Pancreas (tissue), 10 donors: ENCODE data around the gene PRKCA. TPM values are rescaled to one million over a fixed set of nuclear protein-coding genes. Genes with fewer than 3 reads are reported as not detected.

Experiments
- ATAC-seq, 4 donors: fragments of 200-7000 bp; cut with Tn5 transposase; one replicate each; pipeline versions ENCODE4 v1.8.0 to v1.9.1; 2020; ENCODE audit warnings: mild to moderate bottlenecking in 4 of 4, moderate library complexity in 4 of 4
- DNase-seq, 6 donors: peaks; one replicate each; pipeline ENCODE4 v3.0.0-alpha.2; 2020
- FAIRE-seq: peaks from 2 replicates; lab custom pipeline; 2012; peaks lifted over from hg19 to GRCh38; lab: Jason Lieb, UNC
- H3K27ac ChIP-seq, 4 donors: fragments of 200-600 bp; sonication (generic); 1 replicate in 3 of 4; 2 replicates in 1 of 4; pipeline versions ENCODE4 v1.5.0 to v1.8.0; 2020
- H3K27me3 ChIP-seq, 4 donors: fragments of 200-600 bp; one replicate each; pipeline ENCODE4 v1.8.0; 2021
- H3K36me3 ChIP-seq, 3 donors: fragments of 200-600 bp; sonication (generic) in 1 of 3; one replicate each; pipeline versions ENCODE4 v1.5.0 to v1.8.0; 2020 to 2021
- H3K4me1 ChIP-seq, 3 donors: fragments of 200-600 bp; one replicate each; pipeline ENCODE4 v1.8.0; 2021
- H3K4me3 ChIP-seq, 4 donors: fragments of 200-600 bp; sonication (generic) in 2 of 4; one replicate each; pipeline versions ENCODE4 v1.5.0 to v1.8.0; 2020 to 2021
- H3K9me3 ChIP-seq, 4 donors: fragments of 200-600 bp; one replicate each; pipeline ENCODE4 v1.8.0; 2021
- WGBS, 2 donors: extraction: QIAGEN DNeasy Blood & Tissue Kit; methylation state at CpG; one replicate each; pipeline ENCODE4 v1.1.7; 2013; 5-methylcytosine and 5-hydroxymethylcytosine counted together
- intact Hi-C, 3 donors: fragments of 100-400 bp; cut with DNase I; formaldehyde crosslinking; loops; one replicate each; pipeline versions ENCODE4 v1.11.1 to v1.14.2; 2022
- polyA plus RNA-seq, 2 donors: library from polyadenylated mRNA; stranded (reverse); fragments of 200-250 nt; gene quantifications; one replicate each; pipeline ENCODE4 v1.2.3, GENCODE V29; 2013
- total RNA-seq, 6 donors: library from RNA; stranded (reverse); fragmentation: NEBNext Ultra II Directional in 4 of 6; extraction: Animal tissue kit (Norgen Biotek cat#: 25700) in 4 of 6; gene quantifications; one replicate each; pipeline versions ENCODE4 v1.2.1 to v1.2.4, GENCODE V29; 2021 to 2023
- TF ChIP-seq, protein P1 (sequence below), 4 donors: fragments of 200-600 bp; sonication (generic) in 3 of 4; IDR thresholded peaks; one replicate each; pipeline versions ENCODE4 v1.5.0 to v1.8.0; 2021; ENCODE audit warnings: antibody characterized with exemption in 4 of 4
- donor health status: healthy with polysubstance abuse.
- donor health status: DM: no; HTN: no; CAD: no; lungs with moderate emphysema.
- donor health status: DM: no; HTN: no; CAD: no.
- donor health status: control.
- donor health status: control.
- donor health status: Bipolar disorder and iron deficiency.
- donor health status: DM: yes; HTN: yes; CAD: no.
- donor health status: DM: no; HTN: no; CAD: no.
- donor health status: DM: no; HTN: no; CAD: no.
- donor health status: DM: yes; HTN: yes; CAD: no.

Gene PRKCA
- total and polyA plus RNA-seq, 8 donors = 3.5 to 22.3 (median 10.2) TPM

DNA sequence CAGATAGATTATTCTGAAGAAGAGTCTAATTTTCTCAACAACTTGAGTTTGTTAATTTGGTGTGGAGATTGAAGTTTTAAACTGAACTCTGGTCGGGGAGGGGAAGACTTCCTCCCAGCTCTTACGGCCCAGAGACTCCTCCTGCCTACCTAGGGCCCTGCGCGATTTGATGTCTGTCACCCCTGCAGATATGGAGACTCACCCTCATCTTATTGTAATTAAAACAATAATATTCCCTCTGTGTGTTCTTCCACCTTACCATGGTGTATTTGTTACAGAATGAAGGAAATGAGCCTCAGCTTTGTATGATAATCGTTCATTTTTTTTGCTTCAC is 348.1 kb downstream of the PRKCA start:
- no peak overlapping the region for H3K4me3 ChIP-seq
- no peaks in the 10 kb centered on the region for H3K9me3 ChIP-seq
- DNase-seq (no peak), ATAC-seq (no peak), FAIRE-seq (no peak)
- no peaks in the 10 kb centered on the region for H3K27me3 ChIP-seq
- no peaks in the 10 kb centered on the region for H3K36me3 ChIP-seq
- no peak overlapping the region for H3K27ac ChIP-seq
- no peaks in the 10 kb centered on the region for H3K4me1 ChIP-seq
- intact Hi-C loops = no loop called here
- 58 to 69% methylated on average over 5 of the region's 5 CpGs for WGBS, 2 donors
- TF ChIP-seq, protein P1, sequence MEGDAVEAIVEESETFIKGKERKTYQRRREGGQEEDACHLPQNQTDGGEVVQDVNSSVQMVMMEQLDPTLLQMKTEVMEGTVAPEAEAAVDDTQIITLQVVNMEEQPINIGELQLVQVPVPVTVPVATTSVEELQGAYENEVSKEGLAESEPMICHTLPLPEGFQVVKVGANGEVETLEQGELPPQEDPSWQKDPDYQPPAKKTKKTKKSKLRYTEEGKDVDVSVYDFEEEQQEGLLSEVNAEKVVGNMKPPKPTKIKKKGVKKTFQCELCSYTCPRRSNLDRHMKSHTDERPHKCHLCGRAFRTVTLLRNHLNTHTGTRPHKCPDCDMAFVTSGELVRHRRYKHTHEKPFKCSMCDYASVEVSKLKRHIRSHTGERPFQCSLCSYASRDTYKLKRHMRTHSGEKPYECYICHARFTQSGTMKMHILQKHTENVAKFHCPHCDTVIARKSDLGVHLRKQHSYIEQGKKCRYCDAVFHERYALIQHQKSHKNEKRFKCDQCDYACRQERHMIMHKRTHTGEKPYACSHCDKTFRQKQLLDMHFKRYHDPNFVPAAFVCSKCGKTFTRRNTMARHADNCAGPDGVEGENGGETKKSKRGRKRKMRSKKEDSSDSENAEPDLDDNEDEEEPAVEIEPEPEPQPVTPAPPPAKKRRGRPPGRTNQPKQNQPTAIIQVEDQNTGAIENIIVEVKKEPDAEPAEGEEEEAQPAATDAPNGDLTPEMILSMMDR (IDR thresholded peaks at IDR 0.05) = no peak

- TF ChIP-seq, protein P1 (IDR thresholded peaks at IDR 0.05) = no peak
- 88 to 91% methylated on average over 6 of the region's 6 CpGs for WGBS, 2 donors
- no peak for FAIRE-seq
- no peaks in the 10 kb centered on the region for H3K27me3 ChIP-seq
- no peak for DNase-seq
- H3K4me3 ChIP-seq = no peak overlapping the region
- H3K4me1 ChIP-seq = no peaks in the 10 kb centered on the region
- H3K36me3 ChIP-seq = no peaks in the 10 kb centered on the region
- no peak for ATAC-seq
- no peak overlapping the region for H3K27ac ChIP-seq
- intact Hi-C loops = no loop called here
- H3K9me3 ChIP-seq = no peaks in the 10 kb centered on the region
Observed at GRCh38 chr17:66652840-66653507, 350.6 kb downstream of the PRKCA start.

DNA sequence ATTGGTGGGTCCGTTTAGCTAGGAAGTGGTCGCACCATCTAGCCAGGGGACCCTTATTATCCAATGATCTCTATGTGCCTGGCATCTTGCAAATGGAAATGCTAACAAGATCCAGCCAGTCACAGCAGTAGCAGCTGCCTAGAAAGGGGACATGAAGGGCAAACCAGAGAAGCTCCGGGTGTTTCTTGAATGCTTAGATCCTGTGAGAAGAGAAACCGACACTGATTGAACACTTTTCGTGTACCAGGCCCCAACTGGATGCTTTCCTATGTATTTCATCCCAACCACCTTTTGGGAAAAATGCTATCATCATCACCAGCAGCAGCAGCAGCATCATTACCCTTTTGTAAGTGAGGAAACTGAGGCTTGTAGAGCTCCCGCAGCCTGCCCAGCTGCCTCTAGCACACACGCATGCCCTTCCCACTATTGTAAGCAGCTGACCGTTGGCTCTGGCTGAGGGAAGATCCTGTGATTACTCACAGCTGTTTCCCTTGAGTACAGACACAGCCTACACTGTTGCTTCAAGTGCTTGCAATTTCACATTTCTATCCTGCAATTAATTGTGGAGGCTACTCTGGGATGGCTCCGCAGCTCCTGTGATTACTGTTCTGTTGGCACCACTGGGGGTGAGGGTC is 351.8 kb downstream of the PRKCA start:
- intact Hi-C loops = no loop called here
- WGBS, 2 donors = 70 to 74% methylated on average over 9 of the region's 9 CpGs
- H3K27me3 ChIP-seq = no peaks in the 10 kb centered on the region
- TF ChIP-seq, protein P1 (IDR thresholded peaks at IDR 0.05) = no peak
- H3K4me3 ChIP-seq = no peak overlapping the region
- no peaks in the 10 kb centered on the region for H3K4me1 ChIP-seq
- ATAC-seq = peak in 2 of 4 donors; percentile 40 to 43
- H3K27ac ChIP-seq = no peak overlapping the region
- no peak for DNase-seq
- no peaks in the 10 kb centered on the region for H3K9me3 ChIP-seq
- FAIRE-seq = no peak
- no peaks in the 10 kb centered on the region for H3K36me3 ChIP-seq

GRCh38 chr17:66654764-66655163 is 352.4 kb downstream of the PRKCA start:
- intact Hi-C loops = no loop called here
- Histone ChIP-seq H3K9me3 (no peaks in the 10 kb centered on the region), H3K27ac (no peak overlapping the region), H3K4me3 (no peak overlapping the region), H3K36me3 (no peaks in the 10 kb centered on the region), H3K27me3 (no peaks in the 10 kb centered on the region), H3K4me1 (no peaks in the 10 kb centered on the region)
- ATAC-seq (no peak), FAIRE-seq (no peak), DNase-seq (no peak)
- TF ChIP-seq, protein P1 (IDR thresholded peaks at IDR 0.05) = no peak
- 89 to 95% methylated on average over 7 of the region's 7 CpGs for WGBS, 2 donors

DNA sequence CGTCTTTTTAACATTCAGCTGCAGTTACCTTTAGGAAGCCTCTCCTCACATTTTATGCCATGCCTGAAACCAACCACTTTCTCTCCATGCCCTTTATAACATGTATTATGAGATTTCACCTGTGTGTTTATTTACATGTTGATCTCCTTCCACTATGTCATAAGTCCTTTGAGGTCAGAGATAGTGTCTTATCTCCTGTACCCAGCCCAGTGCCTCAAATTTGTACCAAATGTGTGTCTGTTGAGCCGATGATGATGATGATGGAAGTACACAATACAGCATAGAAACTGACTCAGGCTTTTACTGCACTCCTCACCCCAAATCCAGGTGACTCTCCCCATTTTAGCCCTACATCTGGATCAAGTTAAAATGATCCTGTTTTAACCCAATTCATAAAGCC is 353.0 kb downstream of the PRKCA start:
- Histone ChIP-seq H3K4me3 (no peak overlapping the region), H3K9me3 (no peaks in the 10 kb centered on the region), H3K27ac (no peak overlapping the region), H3K36me3 (no peaks in the 10 kb centered on the region), H3K4me1 (no peaks in the 10 kb centered on the region), H3K27me3 (no peaks in the 10 kb centered on the region)
- DNase-seq = no peak
- no peak for FAIRE-seq
- TF ChIP-seq, protein P1 (IDR thresholded peaks at IDR 0.05) = no peak
- intact Hi-C loops = no loop called here
- 76 to 92% methylated on average over 2 of the region's 2 CpGs for WGBS, 2 donors
- ATAC-seq = no peak
